GM19452 (cell line): ENCODE results near the gene GALNT18.

Experiments
- ATAC-seq: cut with Tn5 transposase; IDR thresholded peaks from one replicate; pipeline ENCODE4 v1.9.1; 2021; ENCODE audit not compliant: unreplicated experiment

The GALNT18 gene

GRCh38 chr11:11441516-11441915 is 180.3 kb downstream of the GALNT18 start:
- no peak for ATAC-seq

- no peak for ATAC-seq
These were observed 180.7 kb downstream of the GALNT18 start for GRCh38 chr11:11441091-11441490.

- ATAC-seq, result no peak
These were observed 181.7 kb downstream of the GALNT18 start for GRCh38 chr11:11440144-11440543.

GRCh38 chr11:11439591-11439990 is 182.2 kb downstream of the GALNT18 start:
- ATAC-seq, result no peak

- ATAC-seq, result no peak
These were observed 185.0 kb downstream of the GALNT18 start for GRCh38 chr11:11436715-11437313.

GRCh38 chr11:11435635-11436034 is 186.2 kb downstream of the GALNT18 start:
- ATAC-seq, result no peak

- ATAC-seq, result no peak
These were observed 187.8 kb downstream of the GALNT18 start for GRCh38 chr11:11433960-11434359.

GRCh38 chr11:11432621-11433319 is 189.0 kb downstream of the GALNT18 start:
- ATAC-seq, result no peak

- ATAC-seq, result no peak
These were observed 191.4 kb downstream of the GALNT18 start for GRCh38 chr11:11430431-11430830.

- ATAC-seq, result no peak
These were observed 193.1 kb downstream of the GALNT18 start for GRCh38 chr11:11428714-11429113.

- ATAC-seq, result no peak
These were observed 194.3 kb downstream of the GALNT18 start for GRCh38 chr11:11427542-11427941.

GRCh38 chr11:11427140-11427539 is 194.7 kb downstream of the GALNT18 start:
- ATAC-seq, result no peak

GRCh38 chr11:11426226-11426952 is 195.4 kb downstream of the GALNT18 start:
- no peak for ATAC-seq

- ATAC-seq, result no peak
These were observed 196.0 kb downstream of the GALNT18 start for GRCh38 chr11:11425806-11426205.

GRCh38 chr11:11424688-11425087 is 197.1 kb downstream of the GALNT18 start:
- no peak for ATAC-seq

GRCh38 chr11:11422411-11423128 is 199.2 kb downstream of the GALNT18 start:
- ATAC-seq, result no peak

GRCh38 chr11:11421509-11421908 is 200.3 kb downstream of the GALNT18 start:
- no peak for ATAC-seq

GRCh38 chr11:11420899-11421285 is 200.9 kb downstream of the GALNT18 start:
- ATAC-seq, result no peak

- no peak for ATAC-seq
These were observed 201.5 kb downstream of the GALNT18 start for GRCh38 chr11:11420191-11420898.

GRCh38 chr11:11419747-11420146 is 202.1 kb downstream of the GALNT18 start:
- ATAC-seq, result no peak

- ATAC-seq, result no peak
These were observed 204.9 kb downstream of the GALNT18 start for GRCh38 chr11:11416917-11417316.
